Measurements from ENCODE around the gene PDE10A. TPM values are rescaled to one million over a fixed set of nuclear protein-coding genes. Genes with fewer than 3 reads are reported as not detected.

PDE10A gene
- total RNA-seq, 1 experiment from 2014 or later, result 0.31 TPM

- Mint-ChIP-seq H3K4me1 (peaks cover 6 to 11% of the 10 kb centered on the region in 2 experiments), H3K27ac (no peak overlapping the region), H3K4me3 (no peak overlapping the region), H3K9me3 (peaks cover 9 to 10% of the 10 kb centered on the region in 2 experiments), H3K36me3 (ENCODE audit: insufficient read depth in 1 of 3, low read depth in 3 of 3) (peaks cover 4 to 14% (median 8%) of the 10 kb centered on the region in 3 experiments), H3K27me3 (ENCODE audit: low read depth) (peaks cover 1% of the 10 kb centered on the region; the same call in 1 of the 2 replicates)
- TF ChIP-seq, protein P1, sequence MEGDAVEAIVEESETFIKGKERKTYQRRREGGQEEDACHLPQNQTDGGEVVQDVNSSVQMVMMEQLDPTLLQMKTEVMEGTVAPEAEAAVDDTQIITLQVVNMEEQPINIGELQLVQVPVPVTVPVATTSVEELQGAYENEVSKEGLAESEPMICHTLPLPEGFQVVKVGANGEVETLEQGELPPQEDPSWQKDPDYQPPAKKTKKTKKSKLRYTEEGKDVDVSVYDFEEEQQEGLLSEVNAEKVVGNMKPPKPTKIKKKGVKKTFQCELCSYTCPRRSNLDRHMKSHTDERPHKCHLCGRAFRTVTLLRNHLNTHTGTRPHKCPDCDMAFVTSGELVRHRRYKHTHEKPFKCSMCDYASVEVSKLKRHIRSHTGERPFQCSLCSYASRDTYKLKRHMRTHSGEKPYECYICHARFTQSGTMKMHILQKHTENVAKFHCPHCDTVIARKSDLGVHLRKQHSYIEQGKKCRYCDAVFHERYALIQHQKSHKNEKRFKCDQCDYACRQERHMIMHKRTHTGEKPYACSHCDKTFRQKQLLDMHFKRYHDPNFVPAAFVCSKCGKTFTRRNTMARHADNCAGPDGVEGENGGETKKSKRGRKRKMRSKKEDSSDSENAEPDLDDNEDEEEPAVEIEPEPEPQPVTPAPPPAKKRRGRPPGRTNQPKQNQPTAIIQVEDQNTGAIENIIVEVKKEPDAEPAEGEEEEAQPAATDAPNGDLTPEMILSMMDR (conservative IDR thresholded peaks at IDR 0.05), result peak; percentile 56
- no peak overlapping the region for H3K9ac ChIP-seq (ENCODE audit: extremely low read depth, insufficient read length, low read length)
- no CpG with 5 or more reads among the region's 4 CpGs for WGBS (ENCODE audit: extremely low coverage, insufficient read length, low lambda C conversion rate)
- peak; percentile 49 for DNase-seq
- no peak overlapping the region for H2BK12ac ChIP-seq (ENCODE audit: insufficient read length, low read depth, low read length)
- H4K91ac ChIP-seq (ENCODE audit: insufficient read length, low read depth, low read length), result no peak overlapping the region
- H2AK5ac ChIP-seq (ENCODE audit: insufficient read length, low read length), result no peak overlapping the region
- H3K9me3 ChIP-seq (ENCODE audit: control insufficient read depth, low read depth, low read length), result no peaks in the 10 kb centered on the region
- H3K18ac ChIP-seq (ENCODE audit: insufficient read length, low read depth, low read length), result no peak overlapping the region
- H3K14ac ChIP-seq (ENCODE audit: insufficient read depth, low read length), result no peak overlapping the region
- H3K23ac ChIP-seq (ENCODE audit: insufficient read length, low read depth, low read length), result no peak overlapping the region
- H2BK5ac ChIP-seq (ENCODE audit: insufficient read length, low read length), result no peak overlapping the region
- no peak overlapping the region for H2BK15ac ChIP-seq (ENCODE audit: low read depth, low read length)
- H2BK120ac ChIP-seq (ENCODE audit: low read depth, low read length, poor library complexity, severe bottlenecking), result no peak overlapping the region
- H3K79me1 ChIP-seq (ENCODE audit: insufficient read depth, low read depth, low read length, poor library complexity, severe bottlenecking), result no peaks in the 10 kb centered on the region
- no peak overlapping the region for H3K56ac ChIP-seq (ENCODE audit: insufficient read length, low read depth, low read length)
- no peaks in the 10 kb centered on the region for H3K23me2 ChIP-seq (ENCODE audit: insufficient read length, low read depth, low read length, poor library complexity, severe bottlenecking)
- no peak overlapping the region for H3T11ph ChIP-seq (ENCODE audit: low read length)
- no peak overlapping the region for H2AFZ ChIP-seq (ENCODE audit: low read length)
- H3K79me2 ChIP-seq (ENCODE audit: insufficient read depth, low read length), result no peaks in the 10 kb centered on the region
- H4K8ac ChIP-seq (replicated peaks; ENCODE audit: insufficient read length, low read depth, low read length), result no peak overlapping the region
- no peaks in the 10 kb centered on the region for H3K4me1 ChIP-seq (ENCODE audit: insufficient read depth, low read length)
- H3K4ac ChIP-seq (ENCODE audit: low read depth, low read length), result no peak overlapping the region
- no peak overlapping the region for H2BK20ac ChIP-seq (ENCODE audit: low read depth, low read length, poor library complexity, severe bottlenecking)
- H3K27ac ChIP-seq (ENCODE audit: insufficient read length, low read depth, low read length), result no peak overlapping the region
- no peak overlapping the region for H4K5ac ChIP-seq (ENCODE audit: insufficient read length, low read depth, low read length)
- H3K27me3 ChIP-seq (ENCODE audit: insufficient read depth, low read length), result no peaks in the 10 kb centered on the region
- H4K20me1 ChIP-seq (ENCODE audit: control insufficient read depth, insufficient read depth, insufficient read length), result no peaks in the 10 kb centered on the region
- no peak overlapping the region for H3K4me2 ChIP-seq (ENCODE audit: insufficient read depth, insufficient read length, low read length)
These were observed 214.8 kb downstream of the PDE10A start for GRCh38 chr6:165448210-165448609.

All from H9 (cell line).